H9 (cell line): Measurements from ENCODE around the gene LIPH. TPM values are rescaled to one million over a fixed set of nuclear protein-coding genes. Genes with fewer than 3 reads are reported as not detected.

Source experiments
- DNase-seq: peaks from one replicate; pipeline ENCODE4 v3.0.0-alpha.2; 2017
- H2AFZ ChIP-seq: one replicate; pipeline ENCODE4 v1.6.1; 2013; ENCODE audit warnings: mild to moderate bottlenecking, low read length, control low read depth, moderate library complexity
- H2AK5ac ChIP-seq: 2 replicates; pipeline ENCODE4 v1.6.1; 2013; ENCODE audit warnings: low read length, control low read depth, mixed read lengths; ENCODE audit not compliant: insufficient read length
- H2BK120ac ChIP-seq: one replicate; pipeline ENCODE4 v1.6.1; 2013; ENCODE audit warnings: low read depth, mild to moderate bottlenecking, low read length, control low read depth, inconsistent platforms; ENCODE audit not compliant: poor library complexity, severe bottlenecking
- H2BK12ac ChIP-seq: 2 replicates; pipeline ENCODE4 v1.6.1; 2013; ENCODE audit warnings: low read length, control low read depth, mixed read lengths, low read depth; ENCODE audit not compliant: insufficient read length
- H2BK15ac ChIP-seq: 2 replicates; pipeline ENCODE4 v1.6.1; 2013; ENCODE audit warnings: low read depth, low read length, control low read depth
- H2BK20ac ChIP-seq: one replicate; pipeline ENCODE4 v1.6.1; 2013; ENCODE audit warnings: low read depth, mild to moderate bottlenecking, low read length, control low read depth, inconsistent platforms; ENCODE audit not compliant: poor library complexity, severe bottlenecking
- H2BK5ac ChIP-seq: 2 replicates; pipeline ENCODE4 v1.6.1; 2013; ENCODE audit warnings: low read length, control low read depth, mixed read lengths; ENCODE audit not compliant: insufficient read length
- H3K14ac ChIP-seq: 2 replicates; pipeline ENCODE4 v1.6.1; 2013; ENCODE audit warnings: low read length, control low read depth; ENCODE audit not compliant: insufficient read depth
- H3K18ac ChIP-seq: 2 replicates; pipeline ENCODE4 v1.6.1; 2013; ENCODE audit warnings: low read depth, mild to moderate bottlenecking, mixed read lengths, low read length, control low read depth; ENCODE audit not compliant: insufficient read length
- H3K23ac ChIP-seq: 2 replicates; pipeline ENCODE4 v1.6.1; 2013; ENCODE audit warnings: low read length, control low read depth, mixed read lengths, low read depth; ENCODE audit not compliant: insufficient read length
- H3K23me2 ChIP-seq: 2 replicates; pipeline ENCODE4 v1.6.1; 2013; ENCODE audit warnings: low read depth, mild to moderate bottlenecking, mixed read lengths, low read length, control low read depth; ENCODE audit not compliant: insufficient read length, poor library complexity, severe bottlenecking
- H3K27ac ChIP-seq: 2 replicates; pipeline ENCODE4 v1.5.1; 2013; ENCODE audit warnings: low read length, control low read depth, mixed read lengths, low read depth; ENCODE audit not compliant: insufficient read length
- H3K27me3 ChIP-seq: 2 replicates; pipeline ENCODE4 v1.6.1; 2013; ENCODE audit warnings: low read length, control low read depth, inconsistent platforms; ENCODE audit not compliant: insufficient read depth
- H3K4ac ChIP-seq: 2 replicates; pipeline ENCODE4 v1.6.1; 2013; ENCODE audit warnings: low read depth, mild to moderate bottlenecking, control low read depth, inconsistent platforms, low read length, moderate library complexity
- H3K4me1 ChIP-seq: 2 replicates; pipeline ENCODE4 v1.6.1; 2013; ENCODE audit warnings: low read length, control low read depth, inconsistent platforms; ENCODE audit not compliant: insufficient read depth
- H3K4me2 ChIP-seq: 2 replicates; pipeline ENCODE4 v1.6.1; 2013; ENCODE audit warnings: low read length, control low read depth, mixed read lengths; ENCODE audit not compliant: insufficient read length, insufficient read depth
- H3K56ac ChIP-seq: 2 replicates; pipeline ENCODE4 v1.6.1; 2013; ENCODE audit warnings: low read depth, mild to moderate bottlenecking, mixed read lengths, low read length, control low read depth; ENCODE audit not compliant: insufficient read length
- H3K79me1 ChIP-seq: 2 replicates; pipeline ENCODE4 v1.6.1; 2013; ENCODE audit warnings: low read depth, mild to moderate bottlenecking, moderate library complexity, low read length, control low read depth, inconsistent platforms; ENCODE audit not compliant: insufficient read depth, poor library complexity, severe bottlenecking
- H3K79me2 ChIP-seq: 2 replicates; pipeline ENCODE4 v1.6.1; 2013; ENCODE audit warnings: low read length, control low read depth, inconsistent platforms; ENCODE audit not compliant: insufficient read depth
- H3K9ac ChIP-seq: 2 replicates; pipeline ENCODE4 v1.6.1; 2013; ENCODE audit warnings: low read length, control low read depth, mixed read lengths; ENCODE audit not compliant: insufficient read length; ENCODE audit errors: extremely low read depth
- H3K9me3 ChIP-seq: one replicate; pipeline ENCODE4 v1.6.1; 2013; ENCODE audit warnings: low read depth, low read length, inconsistent platforms; ENCODE audit not compliant: control insufficient read depth
- H3T11ph ChIP-seq: one replicate; pipeline ENCODE4 v1.6.1; 2013; ENCODE audit warnings: mild to moderate bottlenecking, low read length, control low read depth, inconsistent platforms
- H4K20me1 ChIP-seq: one replicate; pipeline ENCODE4 v1.6.1; 2013; ENCODE audit not compliant: control insufficient read depth, insufficient read length, insufficient read depth
- H4K5ac ChIP-seq: 2 replicates; pipeline ENCODE4 v1.6.1; 2013; ENCODE audit warnings: low read depth, mild to moderate bottlenecking, mixed read lengths, low read length, control low read depth; ENCODE audit not compliant: insufficient read length
- H4K8ac ChIP-seq: replicated peaks from 2 replicates; pipeline ENCODE4 v1.6.1; 2013; ENCODE audit warnings: low read length, control low read depth, mixed read lengths, low read depth; ENCODE audit not compliant: insufficient read length
- H4K91ac ChIP-seq: 2 replicates; pipeline ENCODE4 v1.6.1; 2013; ENCODE audit warnings: low read depth, mild to moderate bottlenecking, moderate library complexity, mixed read lengths, low read length, control low read depth; ENCODE audit not compliant: insufficient read length
- H3K27ac Mint-ChIP-seq, 3 experiments: 2 replicates in 2 of 3; 3 replicates in 1 of 3; pipeline ENCODE4 v1.8.0; 2020 to 2021; ENCODE audit warnings: mixed read lengths in 3 of 3, mild to moderate bottlenecking in 1 of 3, moderate library complexity in 1 of 3
- H3K27me3 Mint-ChIP-seq: 2 replicates; pipeline ENCODE4 v1.8.0; 2021; ENCODE audit warnings: low read depth, mild to moderate bottlenecking, moderate library complexity, mixed read lengths
- H3K36me3 Mint-ChIP-seq, 3 experiments: 2 replicates in 2 of 3; 3 replicates in 1 of 3; pipeline ENCODE4 v1.8.0; 2020 to 2021; ENCODE audit warnings: low read depth in 3 of 3, mixed read lengths in 3 of 3; ENCODE audit not compliant: insufficient read depth in 1 of 3
- H3K4me1 Mint-ChIP-seq, 2 experiments: 2 replicates each; pipeline ENCODE4 v1.8.0; 2020; ENCODE audit warnings: mixed read lengths in 2 of 2
- H3K4me3 Mint-ChIP-seq, 2 experiments: 2 replicates in 1 of 2; 3 replicates in 1 of 2; pipeline ENCODE4 v1.8.0; 2020 to 2021; ENCODE audit warnings: mild to moderate bottlenecking in 2 of 2, mixed read lengths in 2 of 2, moderate library complexity in 1 of 2
- H3K9me3 Mint-ChIP-seq, 2 experiments: 2 replicates in 1 of 2; 3 replicates in 1 of 2; pipeline ENCODE4 v1.8.0; 2020; ENCODE audit warnings: mild to moderate bottlenecking in 2 of 2, mixed read lengths in 2 of 2, moderate library complexity in 1 of 2
- WGBS: extraction: QIAGEN DNeasy Blood & Tissue Kit; methylation state at CpG from one replicate; pipeline ENCODE4 v1.1.7; 2013; ENCODE audit warnings: missing lambda C conversion rate, low lambda C conversion rate, mixed read lengths; ENCODE audit not compliant: insufficient read length; ENCODE audit errors: extremely low coverage; 5-methylcytosine and 5-hydroxymethylcytosine counted together
- total RNA-seq: library from RNA; stranded (reverse); gene quantifications from 2 replicates; pipeline ENCODE4 v1.2.1, GENCODE V29; 2021
- TF ChIP-seq, protein P1 (sequence below): fragments of 200-600 bp; sonication (generic); conservative IDR thresholded peaks from 3 replicates; pipeline ENCODE4 v1.8.0; 2021; ENCODE audit warnings: antibody characterized with exemption, mild to moderate bottlenecking

Gene LIPH
- total RNA-seq, 1 experiment from 2014 or later = 0.17 TPM

- no peaks in the 10 kb centered on the region for H3K9me3 Mint-ChIP-seq
- peaks cover 39 to 41% of the 10 kb centered on the region in 2 experiments for H3K4me1 Mint-ChIP-seq
- no peak overlapping the region for H4K91ac ChIP-seq
- no peaks in the 10 kb centered on the region for H3K23me2 ChIP-seq
- H2BK120ac ChIP-seq = no peak overlapping the region
- H3K4ac ChIP-seq = no peak overlapping the region
- H3K27ac ChIP-seq = no peak overlapping the region
- TF ChIP-seq, protein P1, sequence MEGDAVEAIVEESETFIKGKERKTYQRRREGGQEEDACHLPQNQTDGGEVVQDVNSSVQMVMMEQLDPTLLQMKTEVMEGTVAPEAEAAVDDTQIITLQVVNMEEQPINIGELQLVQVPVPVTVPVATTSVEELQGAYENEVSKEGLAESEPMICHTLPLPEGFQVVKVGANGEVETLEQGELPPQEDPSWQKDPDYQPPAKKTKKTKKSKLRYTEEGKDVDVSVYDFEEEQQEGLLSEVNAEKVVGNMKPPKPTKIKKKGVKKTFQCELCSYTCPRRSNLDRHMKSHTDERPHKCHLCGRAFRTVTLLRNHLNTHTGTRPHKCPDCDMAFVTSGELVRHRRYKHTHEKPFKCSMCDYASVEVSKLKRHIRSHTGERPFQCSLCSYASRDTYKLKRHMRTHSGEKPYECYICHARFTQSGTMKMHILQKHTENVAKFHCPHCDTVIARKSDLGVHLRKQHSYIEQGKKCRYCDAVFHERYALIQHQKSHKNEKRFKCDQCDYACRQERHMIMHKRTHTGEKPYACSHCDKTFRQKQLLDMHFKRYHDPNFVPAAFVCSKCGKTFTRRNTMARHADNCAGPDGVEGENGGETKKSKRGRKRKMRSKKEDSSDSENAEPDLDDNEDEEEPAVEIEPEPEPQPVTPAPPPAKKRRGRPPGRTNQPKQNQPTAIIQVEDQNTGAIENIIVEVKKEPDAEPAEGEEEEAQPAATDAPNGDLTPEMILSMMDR = no peak
- H3K9me3 ChIP-seq = no peaks in the 10 kb centered on the region
- 0 out of 2 replicates have a peak, but pooled peaks cover 5% of the 10 kb centered on the region for H3K4me1 ChIP-seq
- H3K23ac ChIP-seq = no peak overlapping the region
- H2BK20ac ChIP-seq = no peak overlapping the region
- H2AK5ac ChIP-seq = no peak overlapping the region
- H4K8ac ChIP-seq = no peak overlapping the region
- no peaks in the 10 kb centered on the region for H4K20me1 ChIP-seq
- H3K79me1 ChIP-seq = no peaks in the 10 kb centered on the region
- no peaks in the 10 kb centered on the region; the same call in 1 of the 2 replicates for H3K27me3 ChIP-seq
- H3K56ac ChIP-seq = no peak overlapping the region
- no peak overlapping the region for H3K18ac ChIP-seq
- peaks cover 2% of the 10 kb centered on the region for H3K27me3 Mint-ChIP-seq
- no peaks in the 10 kb centered on the region; a peak in 1 of 7 replicates for H3K36me3 Mint-ChIP-seq
- peak overlapping the region in 2 of 3 experiments; percentile 55 to 96; a peak in 3 of 7 replicates for H3K27ac Mint-ChIP-seq
- no peak overlapping the region for H3T11ph ChIP-seq
- no peak overlapping the region for H2BK5ac ChIP-seq
- no peak overlapping the region for H4K5ac ChIP-seq
- no CpG with 5 or more reads among the region's 8 CpGs for WGBS
- no peaks in the 10 kb centered on the region for H3K79me2 ChIP-seq
- DNase-seq = peak; percentile 44
- H3K9ac ChIP-seq = no peak overlapping the region
- no peak overlapping the region for H3K4me3 Mint-ChIP-seq
- H2BK15ac ChIP-seq = no peak overlapping the region
- no peak overlapping the region for H3K4me2 ChIP-seq
- no peak overlapping the region for H3K14ac ChIP-seq
- no peak overlapping the region for H2AFZ ChIP-seq
- no peak overlapping the region for H2BK12ac ChIP-seq
These were observed 9.1 kb upstream of the LIPH start for GRCh38 chr3:185561374-185561943.
